SK-N-MC (cell line): ENCODE measurements around the gene PPEF2.

Source experiments
- EZH2 ChIP-seq: fragments of 200-600 bp; sonication (generic); IDR thresholded peaks from one replicate; pipeline ENCODE4 v1.6.1; 2017; ENCODE audit warnings: antibody characterized with exemption
- FOXP2 ChIP-seq: optimal IDR thresholded peaks from 2 replicates; pipeline ENCODE3; 2011; ENCODE audit warnings: mild to moderate bottlenecking, moderate library complexity; ENCODE audit not compliant: insufficient read depth; ENCODE audit errors: extremely low read length, control extremely low read depth
- POLR2AphosphoS5 ChIP-seq: IDR thresholded peaks from 2 replicates; pipeline ENCODE4 v1.6.1; 2012; ENCODE audit warnings: mild to moderate bottlenecking, low read depth, low read length, borderline replicate concordance

- TF ChIP-seq POLR2AphosphoS5 (no peak), EZH2 (no peak), FOXP2 (no peak)
These were observed 58.0 kb downstream of the PPEF2 start for GRCh38 chr4:75844151-75844662.
